K562 (cell line): ENCODE measurements around the gene PRMT3. TPM values are rescaled to one million over a fixed set of nuclear protein-coding genes. Genes with fewer than 3 reads are reported as not detected.

Experiments
- ATAC-seq: fragments of 200-7000 bp; cut with Tn5 transposase; 3 replicates; pipeline ENCODE4 v1.9.1; 2020; ENCODE audit warnings: moderate library complexity
- BruUV-seq: library from RNA; stranded (reverse); fragments of 400-500 nt; replicated peaks from 2 replicates; lab custom pipeline; 2021; lab: Mats Ljungman, UMichigan
- CTCF ChIA-PET: fragments of 300-600 bp; formaldehyde crosslinking; extraction: SDS; loops from one replicate; lab custom pipeline; 2021; ENCODE audit warnings: low intra/inter-chr PET ratio; lab: Yijun Ruan, JAX
- POLR2A ChIA-PET: fragments of 300-600, 350-650 bp; sonication (Branson Sonifier 250); formaldehyde crosslinking; extraction: SDS; loops from one replicate; lab custom pipeline; 2021; ENCODE audit warnings: antibody characterized with exemption, inconsistent platforms; lab: Yijun Ruan, JAX
- DNase-seq, 4 experiments: peaks; one replicate each; pipeline versions ENCODE4 v3.0.0 to v3.0.0-alpha.2; 2011 to 2018; ENCODE audit warnings: low spot score in 3 of 4, mixed read lengths in 3 of 4; ENCODE audit errors: extremely low read depth in 1 of 4
- FAIRE-seq: peaks from 2 replicates; lab custom pipeline; 2011; peaks lifted over from hg19 to GRCh38; lab: Jason Lieb, UNC
- H2AFZ ChIP-seq: 2 replicates; pipeline ENCODE4 v1.6.0; 2011; ENCODE audit warnings: low read depth, low read length, control low read depth, inconsistent platforms
- H3K27ac ChIP-seq: fragments of 200-600 bp; 3 replicates; pipeline ENCODE4 v1.8.0; 2011; ENCODE audit warnings: low read depth, mild to moderate bottlenecking, control low read depth, inconsistent platforms, low read length, moderate library complexity, mixed read lengths; ENCODE audit errors: extremely low read depth
- H3K27me3 ChIP-seq, 2 experiments: fragments of 300-600 bp in 1 of 2; 2 replicates in 1 of 2; 3 replicates in 1 of 2; pipeline versions ENCODE4 v1.6.0 to v1.8.0; 2011; ENCODE audit warnings: inconsistent platforms in 2 of 2, low read length in 2 of 2, mild to moderate bottlenecking in 1 of 2, mixed read lengths in 1 of 2, moderate library complexity in 1 of 2; ENCODE audit not compliant: control insufficient read depth in 2 of 2, insufficient read depth in 2 of 2
- H3K36me3 ChIP-seq: fragments of 300-600 bp; 3 replicates; pipeline ENCODE4 v1.8.0; 2011; ENCODE audit warnings: mild to moderate bottlenecking, low read length, inconsistent platforms; ENCODE audit not compliant: control insufficient read depth, insufficient read depth
- H3K4me1 ChIP-seq, 2 experiments: fragments of 200-600 bp in 1 of 2; replicated peaks in 1 of 2; 2 replicates in 1 of 2; 3 replicates in 1 of 2; pipeline versions ENCODE4 v1.5.1 to v1.8.0; 2011; ENCODE audit warnings: inconsistent platforms in 2 of 2, low read length in 2 of 2, mild to moderate bottlenecking in 1 of 2, mixed read lengths in 1 of 2, moderate library complexity in 1 of 2; ENCODE audit not compliant: control insufficient read depth in 2 of 2, insufficient read depth in 2 of 2
- H3K4me2 ChIP-seq: 2 replicates; pipeline ENCODE4 v1.6.1; 2011; ENCODE audit warnings: low read length, control low read depth, inconsistent platforms, mixed read lengths; ENCODE audit not compliant: insufficient read depth
- H3K4me3 ChIP-seq: fragments of 200-600 bp; sonication (generic), shearing (Covaris generic); 2 replicates; pipeline ENCODE4 v1.5.1; 2016; ENCODE audit warnings: control low read depth, inconsistent platforms
- H3K79me2 ChIP-seq: fragments of 200-600 bp; 3 replicates; pipeline ENCODE4 v1.8.0; 2011; ENCODE audit warnings: low read length, inconsistent platforms; ENCODE audit not compliant: control insufficient read depth, insufficient read depth
- H3K9ac ChIP-seq, 2 experiments: 2 replicates each; pipeline versions ENCODE4 v1.6.0 to v1.6.1; 2011; ENCODE audit warnings: low read depth in 2 of 2, low read length in 2 of 2, control low read depth in 1 of 2, inconsistent platforms in 1 of 2, mild to moderate bottlenecking in 1 of 2, mixed read lengths in 1 of 2; ENCODE audit not compliant: insufficient read depth in 1 of 2
- H3K9me1 ChIP-seq: one replicate; pipeline ENCODE4 v1.6.0; 2011; ENCODE audit warnings: inconsistent platforms, mild to moderate bottlenecking, low read length, moderate library complexity; ENCODE audit not compliant: control insufficient read depth, insufficient read depth
- H3K9me3 ChIP-seq: replicated peaks from 2 replicates; pipeline ENCODE4 v1.5.1; 2011; ENCODE audit warnings: low read depth, low read length, inconsistent platforms; ENCODE audit not compliant: control insufficient read depth, insufficient read depth
- H4K20me1 ChIP-seq: replicated peaks from 2 replicates; pipeline ENCODE4 v1.6.1; 2011; ENCODE audit warnings: low read length, inconsistent platforms, mixed read lengths; ENCODE audit not compliant: control insufficient read depth, insufficient read depth
- ARID1B ChIP-seq: fragments of 450-650 bp; IDR thresholded peaks from 2 replicates; pipeline ENCODE4 v1.6.1; 2016; ENCODE audit warnings: antibody characterized with exemption, mild to moderate bottlenecking, inconsistent platforms
- CSDE1 ChIP-seq, 2 experiments: fragments of 450-650 bp; IDR thresholded peaks; 2 replicates each; pipeline ENCODE4 v1.6.1; 2016; ENCODE audit warnings: mild to moderate bottlenecking in 1 of 2
- CXXC5 ChIP-seq: fragments of 250-450 bp; sonication (Bioruptor Pico); IDR thresholded peaks from 2 replicates; pipeline ENCODE4 v1.8.0; 2022; ENCODE audit warnings: inconsistent platforms, mild to moderate bottlenecking, moderate library complexity
- EHMT2 ChIP-seq: fragments of 450-650 bp; IDR thresholded peaks from 2 replicates; pipeline ENCODE4 v1.6.1; 2018; ENCODE audit warnings: antibody characterized with exemption
- FOXA3 ChIP-seq, 2 experiments: fragments of 450-650 bp in 1 of 2; sonication (generic) in 1 of 2; formaldehyde crosslinking; IDR thresholded peaks in 1 of 2; conservative IDR thresholded peaks in 1 of 2; 2 replicates each; pipeline versions ENCODE4 v1.4.0 to v1.8.0; 2020 to 2022; ENCODE audit warnings: mild to moderate bottlenecking in 2 of 2, missing genetic modification reagents in 1 of 2
- GABPB1 ChIP-seq: sonication (generic); formaldehyde crosslinking; IDR thresholded peaks from 2 replicates; pipeline ENCODE4 v1.8.0; 2022; ENCODE audit warnings: mild to moderate bottlenecking, missing genetic modification reagents
- KAT2B ChIP-seq: IDR thresholded peaks from one replicate; pipeline ENCODE4 v1.6.1; 2012; ENCODE audit warnings: low read depth, mild to moderate bottlenecking, control low read depth, inconsistent platforms, low read length, moderate library complexity
- SMARCE1 ChIP-seq: fragments of 450-650 bp; IDR thresholded peaks from 2 replicates; pipeline ENCODE4 v1.7.1; 2016; ENCODE audit warnings: mild to moderate bottlenecking
- SRSF9 ChIP-seq: fragments of 200-400 bp; formaldehyde crosslinking; IDR thresholded peaks from 2 replicates; pipeline ENCODE4 v1.6.1; 2017; ENCODE audit warnings: low read depth, low read length, borderline replicate concordance
- TAF1 ChIP-seq: IDR thresholded peaks from 2 replicates; pipeline ENCODE4 v1.6.1; 2011; ENCODE audit warnings: mild to moderate bottlenecking, low read length, moderate library complexity; ENCODE audit not compliant: insufficient read depth, control insufficient read depth, severe bottlenecking; ENCODE audit errors: extremely low read depth
- TRIM24 ChIP-seq, 2 experiments: fragments of 450-650 bp; IDR thresholded peaks; 2 replicates each; pipeline ENCODE4 v1.6.1; 2016
- ZBTB33 ChIP-seq: sonication (generic); formaldehyde crosslinking; IDR thresholded peaks from 2 replicates; pipeline ENCODE4 v1.8.1; 2023; ENCODE audit warnings: mild to moderate bottlenecking, missing genetic modification reagents
- ZNF23 ChIP-seq: fragments of 250-450 bp; sonication (Bioruptor Pico); IDR thresholded peaks from 2 replicates; pipeline ENCODE4 v1.4.0; 2020; ENCODE audit warnings: mild to moderate bottlenecking
- ZNF3 ChIP-seq: fragments of 250-450 bp; sonication (Bioruptor Pico); IDR thresholded peaks from 2 replicates; pipeline ENCODE4 v1.5.0; 2021; ENCODE audit warnings: mild to moderate bottlenecking, moderate library complexity
- ZNF589 ChIP-seq: fragments of 200-800 bp; sonication (Bioruptor generic); IDR thresholded peaks from 2 replicates; pipeline ENCODE4 v1.6.1; 2016; ENCODE audit warnings: low read depth, missing genetic modification characterization, missing compliant biosample characterization
- ZNF699 ChIP-seq: fragments of 250-450 bp; sonication (Bioruptor Pico); IDR thresholded peaks from 2 replicates; pipeline ENCODE4 v1.8.0; 2021; ENCODE audit warnings: mild to moderate bottlenecking, moderate library complexity; ENCODE audit not compliant: insufficient replicate concordance
- ZNF740 ChIP-seq, 3 experiments: fragments of 200-800 bp in 1 of 3; sonication (Bioruptor generic) in 1 of 3; sonication (generic) in 1 of 3; formaldehyde crosslinking in 1 of 3; IDR thresholded peaks; 2 replicates each; pipeline versions ENCODE4 v1.6.1 to v1.8.0; 2016 to 2022; ENCODE audit warnings: mild to moderate bottlenecking in 2 of 3, missing compliant biosample characterization in 2 of 3, missing genetic modification characterization in 2 of 3, missing genetic modification reagents in 1 of 3
- ZNF766 ChIP-seq: fragments of 200-800 bp; sonication (Bioruptor generic); conservative IDR thresholded peaks from 2 replicates; pipeline ENCODE4 v1.6.1; 2016; ENCODE audit warnings: missing genetic modification characterization, missing compliant biosample characterization
- ZSCAN32 ChIP-seq: fragments of 450-650 bp; formaldehyde crosslinking; IDR thresholded peaks from 2 replicates; pipeline ENCODE4 v1.4.0; 2020; ENCODE audit warnings: mild to moderate bottlenecking, moderate library complexity
- WGBS: fragments of 100-300 bp; shearing (Covaris generic); methylation state at CpG from one replicate; pipeline ENCODE4 v1.1.6; 2016; ENCODE audit warnings: low coverage, mixed read lengths; ENCODE audit not compliant: insufficient coverage; ENCODE audit errors: missing lambda C conversion rate; 5-methylcytosine and 5-hydroxymethylcytosine counted together
- in situ Hi-C: fragments of 300-500 bp; cut with MboI; formaldehyde crosslinking; loops from 4 replicates; pipeline ENCODE4 v1.15.0; 2018; ENCODE audit warnings: inconsistent platforms, mixed read lengths
- intact Hi-C: fragments of 100-400 bp; cut with micrococcal nuclease; formaldehyde crosslinking; loops from 2 replicates; pipeline ENCODE4 v1.14.2; 2022
- polyA plus RNA-seq, 8 experiments: library from polyadenylated mRNA; depleted of rRNA in 4 of 8; stranded (reverse) in 5 of 8; unstranded in 3 of 8; fragments of >200 nt; fragmentation: Nextera tagmentation in 2 of 8; fragmentation: Illumina TruSeq in 1 of 8; extraction: Ambion mirVana in 2 of 8; extraction: Trizol in 1 of 8; gene quantifications; 2 replicates each; pipeline versions ENCODE4 v1.2.1 to v1.2.3, GENCODE V29; 2011 to 2014; ENCODE audit warnings: inconsistent platforms in 1 of 8, missing spikeins in 1 of 8
- total RNA-seq, 7 experiments: library from RNA; depleted of rRNA in 6 of 7; stranded (reverse); fragments of >200 nt in 6 of 7; fragmentation: Illumina TruSeq in 2 of 7; extraction: Trizol in 2 of 7; gene quantifications; 2 replicates each; pipeline versions ENCODE4 v1.2.1 to v1.2.3, GENCODE V29; 2011 to 2021; ENCODE audit warnings: low replicate concordance in 1 of 7

The PRMT3 gene
- total and polyA plus RNA-seq, 9 of the 15 experiments (the other 6 are each of a cell fraction or from before 2014, with no cell fraction given) = 24.0 to 62.1 (median 44.7) TPM

- TF ChIP-seq CXXC5 (CRISPR knock-in tag) = no peak
- no peak for TF ChIP-seq ZNF740 (CRISPR knock-in tag; IDR thresholded peaks at IDR 0.05)
- TF ChIP-seq ZNF740 (tag; IDR thresholded peaks at IDR 0.05) = no peak
- no peak for TF ChIP-seq FOXA3 (CRISPR knock-in tag; conservative IDR thresholded peaks at IDR 0.05 in 1 of 2, IDR thresholded peaks at IDR 0.05 in 1 of 2)
- no peak for TF ChIP-seq GABPB1 (CRISPR knock-in tag)
- no peak for TF ChIP-seq TAF1
- no peak for TF ChIP-seq ARID1B
- TF ChIP-seq ZNF23 = no peak
- no peak for TF ChIP-seq ZNF589 (CRISPR knock-in tag)
- TF ChIP-seq SRSF9 = no peak
- TF ChIP-seq ZSCAN32 (CRISPR knock-in tag) = no peak
- TF ChIP-seq ZNF699 (CRISPR knock-in tag) = no peak
- TF ChIP-seq TRIM24 (IDR thresholded peaks at IDR 0.05) = no peak
- TF ChIP-seq ZNF766 (CRISPR knock-in tag) = no peak
- no peak for TF ChIP-seq KAT2B
- TF ChIP-seq EHMT2 = no peak
- no peak for TF ChIP-seq CSDE1 (IDR thresholded peaks at IDR 0.05)
- TF ChIP-seq SMARCE1 = no peak
- TF ChIP-seq ZNF3 (CRISPR knock-in tag) = no peak
- no peak for TF ChIP-seq ZBTB33
- peaks cover 0 to 3% of the 10 kb centered on the region in 2 experiments; a peak in 3 of 5 replicates for H3K4me1 ChIP-seq
- in situ Hi-C loops = no loop called here
- ChIA-PET POLR2A (no interaction called here), CTCF (no interaction called here)
- H3K9ac ChIP-seq = no peak overlapping the region
- H3K27me3 ChIP-seq = no peaks in the 10 kb centered on the region
- WGBS = 93% methylated on average over 2 of the region's 2 CpGs
- no peak overlapping the region for H3K27ac ChIP-seq
- intact Hi-C loops = no loop called here
- FAIRE-seq (no peak), ATAC-seq (no peak), DNase-seq (no peak)
- no peaks in the 10 kb centered on the region for H3K9me1 ChIP-seq
- H3K9me3 ChIP-seq = no peaks in the 10 kb centered on the region
- H2AFZ ChIP-seq = no peak overlapping the region
- H3K4me3 ChIP-seq = no peak overlapping the region
- H3K4me2 ChIP-seq = no peak overlapping the region
- H3K36me3 ChIP-seq = peaks cover 80% of the 10 kb centered on the region
- no peaks in the 10 kb centered on the region for H3K79me2 ChIP-seq
- H4K20me1 ChIP-seq = no peaks in the 10 kb centered on the region
- BruUV-seq = no TSS peak
Measured at GRCh38 chr11:20421946-20422345, 34.4 kb downstream of the PRMT3 start.
